Colonic mucosa (tissue), 4 donors: ENCODE measurements around the gene AP1G1. TPM values are rescaled to one million over a fixed set of nuclear protein-coding genes. Genes with fewer than 3 reads are reported as not detected.
"Not testable (repeated sequence)": the region's sequence is repeated elsewhere in the genome, so short reads cannot be mapped to it uniquely, and the experiment has no call there.

Experiments
- DNase-seq: peaks from one replicate; pipeline ENCODE4 v3.0.0-alpha.2; 2020
- H3K27ac ChIP-seq: fragments of 200-600 bp; one replicate; pipeline ENCODE4 v1.8.0; 2021
- H3K27me3 ChIP-seq: fragments of 200-600 bp; one replicate; pipeline ENCODE4 v1.8.0; 2021
- H3K36me3 ChIP-seq: fragments of 200-600 bp; one replicate; pipeline ENCODE4 v1.8.0; 2021
- H3K4me1 ChIP-seq: fragments of 200-600 bp; one replicate; pipeline ENCODE4 v1.8.0; 2021; ENCODE audit warnings: mild to moderate bottlenecking
- H3K4me3 ChIP-seq: fragments of 200-600 bp; one replicate; pipeline ENCODE4 v1.8.0; 2021
- H3K9ac ChIP-seq, 2 donors: one replicate each; pipeline ENCODE4 v1.7.0; 2013; ENCODE audit warnings: control low read depth in 2 of 2, low read depth in 2 of 2, low read length in 2 of 2
- H3K9me3 ChIP-seq: fragments of 200-600 bp; one replicate; pipeline ENCODE4 v1.8.0; 2021
- CTCF ChIP-seq: fragments of 200-600 bp; IDR thresholded peaks from one replicate; pipeline ENCODE4 v1.8.0; 2022; ENCODE audit warnings: antibody characterized with exemption, mild to moderate bottlenecking
- intact Hi-C: fragments of 100-400 bp; cut with DNase I; formaldehyde crosslinking; loops from one replicate; pipeline ENCODE4 v1.14.1; 2022
- total RNA-seq, 2 donors: library from RNA; stranded (reverse); fragmentation: NEBNext Ultra II Directional in 1 of 2; extraction: Animal tissue kit (Norgen Biotek cat#: 25700) in 1 of 2; gene quantifications; one replicate each; pipeline ENCODE4 v1.2.1, GENCODE V29; 2021
- donor health status: healthy.
- donor health status: DM: no; HTN: no; CAD: no.
- donor health status: DM: no; HTN: no; CAD: no.

Gene AP1G1
- total RNA-seq, 2 donors from 2014 or later, result 101 to 102 TPM

GRCh38 chr16:71789136-71789535, 19.5 kb downstream of the AP1G1 start:
- Histone ChIP-seq H3K9me3 (no peaks in the 10 kb centered on the region), H3K27me3 (no peaks in the 10 kb centered on the region), H3K4me1 (peaks cover 5% of the 10 kb centered on the region), H3K4me3 (no peak overlapping the region), H3K36me3 (no peaks in the 10 kb centered on the region), H3K27ac (no peak overlapping the region), H3K9ac (no peak overlapping the region)
- no peak for TF ChIP-seq CTCF
- intact Hi-C loops, result no loop called here
- no peak for DNase-seq

- intact Hi-C loops, result no loop called here
Measured at GRCh38 chr16:71788578-71788977, 20.1 kb downstream of the AP1G1 start.

GRCh38 chr16:71785143-71785542, 23.5 kb downstream of the AP1G1 start:
- H3K9ac ChIP-seq, H3K27ac ChIP-seq, H3K4me1 ChIP-seq, DNase-seq, H3K36me3 ChIP-seq, H3K27me3 ChIP-seq, intact Hi-C loops, H3K9me3 ChIP-seq, H3K4me3 ChIP-seq: not testable (repeated sequence)

More at GRCh38 chr16:71788578-71788977, 20.1 kb downstream of the AP1G1 start:
- DNase-seq, result no peak
- Histone ChIP-seq H3K27me3 (no peaks in the 10 kb centered on the region), H3K9ac (no peak overlapping the region), H3K4me1 (peaks cover 5% of the 10 kb centered on the region), H3K9me3 (no peaks in the 10 kb centered on the region), H3K4me3 (no peak overlapping the region), H3K27ac (no peak overlapping the region), H3K36me3 (no peaks in the 10 kb centered on the region)
- TF ChIP-seq CTCF, result no peak

GRCh38 chr16:71784093-71784492, 24.5 kb downstream of the AP1G1 start:
- no peak overlapping the region for H3K27ac ChIP-seq
- H3K4me1 ChIP-seq, result no peaks in the 10 kb centered on the region
- DNase-seq, result no peak
- no peak overlapping the region for H3K4me3 ChIP-seq
- TF ChIP-seq CTCF, result no peak
- H3K9ac ChIP-seq, result no peak overlapping the region
- no peaks in the 10 kb centered on the region for H3K9me3 ChIP-seq
- H3K27me3 ChIP-seq, result no peaks in the 10 kb centered on the region
- no peaks in the 10 kb centered on the region for H3K36me3 ChIP-seq
- intact Hi-C loops, result no loop called here

GRCh38 chr16:71781741-71782140, 26.9 kb downstream of the AP1G1 start:
- DNase-seq, result no peak
- Histone ChIP-seq H3K9me3 (no peaks in the 10 kb centered on the region), H3K36me3 (no peaks in the 10 kb centered on the region), H3K27me3 (no peaks in the 10 kb centered on the region), H3K9ac (no peak overlapping the region), H3K4me1 (no peaks in the 10 kb centered on the region), H3K27ac (no peak overlapping the region), H3K4me3 (no peak overlapping the region)
- intact Hi-C loops, result no loop called here
- TF ChIP-seq CTCF, result no peak

- H3K4me1 ChIP-seq, result no peaks in the 10 kb centered on the region
- H3K27ac ChIP-seq, result no peak overlapping the region
- H3K27me3 ChIP-seq, result no peaks in the 10 kb centered on the region
- H3K9me3 ChIP-seq, result no peaks in the 10 kb centered on the region
- no peak overlapping the region for H3K4me3 ChIP-seq
- intact Hi-C loops, result no loop called here
- H3K36me3 ChIP-seq, result no peaks in the 10 kb centered on the region
- no peak for DNase-seq
- H3K9ac ChIP-seq, result no peak overlapping the region
- no peak for TF ChIP-seq CTCF
Measured at GRCh38 chr16:71780521-71781089, 28.0 kb downstream of the AP1G1 start.
